Neural cell (in vitro differentiated cells): Measurements from ENCODE around the gene RIMS4.

Experiments used
- MXI1 ChIP-seq: fragments of 450-650 bp; conservative IDR thresholded peaks from 2 replicates; pipeline ENCODE4 v1.6.1; 2014; ENCODE audit warnings: antibody characterized with exemption, mild to moderate bottlenecking; ENCODE audit not compliant: poor library complexity, severe bottlenecking
- POLR2AphosphoS5 ChIP-seq: IDR thresholded peaks from 2 replicates; pipeline ENCODE4 v1.6.1; 2012
- TF ChIP-seq, protein P1 (sequence below): fragments of 450-650 bp; IDR thresholded peaks from 2 replicates; pipeline ENCODE4 v1.5.1; 2014; ENCODE audit warnings: antibody characterized with exemption, mild to moderate bottlenecking, moderate library complexity; ENCODE audit not compliant: poor library complexity, severe bottlenecking

DNA sequence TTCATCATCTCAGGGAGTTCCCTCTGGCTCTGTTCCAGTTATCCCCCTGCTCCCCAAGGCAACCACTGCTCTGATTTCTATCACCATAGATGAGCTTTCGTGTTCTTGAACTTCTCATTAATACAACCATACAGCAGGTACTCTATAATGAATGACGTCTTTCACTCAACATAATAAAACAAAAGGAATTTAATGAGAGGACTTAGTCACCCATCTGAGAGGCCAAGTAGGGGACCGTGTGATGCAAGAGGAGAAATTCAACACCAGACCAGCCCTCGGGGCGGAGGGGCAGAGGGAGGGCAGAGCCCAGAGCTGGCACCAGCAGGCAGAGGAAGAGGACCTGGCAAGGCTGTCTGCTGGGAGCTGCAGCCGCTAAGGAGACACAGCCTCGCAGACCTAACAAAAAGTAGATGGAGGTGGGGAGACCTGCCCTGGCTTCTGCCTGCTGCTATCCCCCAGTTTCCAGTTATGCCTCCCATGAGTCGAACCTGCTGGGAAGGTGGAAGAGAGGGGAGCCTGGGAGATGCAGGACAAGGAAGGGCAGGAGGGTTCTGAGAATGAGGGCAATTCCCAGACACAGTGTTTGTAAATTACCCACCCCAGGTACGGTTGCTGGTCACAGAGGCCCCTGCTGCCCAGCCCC, 81.4 kb downstream of the RIMS4 start:
- no peak for TF ChIP-seq POLR2AphosphoS5
- TF ChIP-seq, protein P1, sequence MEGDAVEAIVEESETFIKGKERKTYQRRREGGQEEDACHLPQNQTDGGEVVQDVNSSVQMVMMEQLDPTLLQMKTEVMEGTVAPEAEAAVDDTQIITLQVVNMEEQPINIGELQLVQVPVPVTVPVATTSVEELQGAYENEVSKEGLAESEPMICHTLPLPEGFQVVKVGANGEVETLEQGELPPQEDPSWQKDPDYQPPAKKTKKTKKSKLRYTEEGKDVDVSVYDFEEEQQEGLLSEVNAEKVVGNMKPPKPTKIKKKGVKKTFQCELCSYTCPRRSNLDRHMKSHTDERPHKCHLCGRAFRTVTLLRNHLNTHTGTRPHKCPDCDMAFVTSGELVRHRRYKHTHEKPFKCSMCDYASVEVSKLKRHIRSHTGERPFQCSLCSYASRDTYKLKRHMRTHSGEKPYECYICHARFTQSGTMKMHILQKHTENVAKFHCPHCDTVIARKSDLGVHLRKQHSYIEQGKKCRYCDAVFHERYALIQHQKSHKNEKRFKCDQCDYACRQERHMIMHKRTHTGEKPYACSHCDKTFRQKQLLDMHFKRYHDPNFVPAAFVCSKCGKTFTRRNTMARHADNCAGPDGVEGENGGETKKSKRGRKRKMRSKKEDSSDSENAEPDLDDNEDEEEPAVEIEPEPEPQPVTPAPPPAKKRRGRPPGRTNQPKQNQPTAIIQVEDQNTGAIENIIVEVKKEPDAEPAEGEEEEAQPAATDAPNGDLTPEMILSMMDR = no peak
- TF ChIP-seq MXI1 = no peak
